Measurements from ENCODE around the gene CST3.

Gene CST3

GRCh38 chr20:23630392-23630849, 7.3 kb downstream of the CST3 start:
- no peak for TF ChIP-seq CTCF (IDR thresholded peaks at IDR 0.05; ENCODE audit: low read depth, low read length, missing control alignments)
- in situ Hi-C loops (cut with HindIII; ENCODE audit: low sequenced_read_pairs) = no loop called here

GRCh38 chr20:23629542-23630391, 8.0 kb downstream of the CST3 start:
- H3K4me3 ChIP-seq (ENCODE audit: low read depth, low read length) = no peak overlapping the region
- in situ Hi-C loops (cut with HindIII; ENCODE audit: low sequenced_read_pairs) = no loop called here
- TF ChIP-seq CTCF (IDR thresholded peaks at IDR 0.05; ENCODE audit: low read depth, low read length, missing control alignments) = no peak
- DNase-seq (ENCODE audit: low read depth) = no peak

More at GRCh38 chr20:23630392-23630849, 7.3 kb downstream of the CST3 start:
- DNase-seq (ENCODE audit: low read depth) = no peak
- H3K4me3 ChIP-seq (ENCODE audit: low read depth, low read length) = no peak overlapping the region

- H3K4me3 ChIP-seq (ENCODE audit: low read depth, low read length) = no peak overlapping the region
- DNase-seq (ENCODE audit: low read depth) = peak; percentile 62
- in situ Hi-C loops (cut with HindIII; ENCODE audit: low sequenced_read_pairs) = no loop called here
- TF ChIP-seq CTCF (IDR thresholded peaks at IDR 0.05; ENCODE audit: low read depth, low read length, missing control alignments) = no peak
Measured at GRCh38 chr20:23629017-23629541, 8.7 kb downstream of the CST3 start.

GRCh38 chr20:23628402-23629016, 9.2 kb downstream of the CST3 start:
- no peak overlapping the region for H3K4me3 ChIP-seq (ENCODE audit: low read depth, low read length)
- in situ Hi-C loops (cut with HindIII; ENCODE audit: low sequenced_read_pairs) = no loop called here
- no peak for TF ChIP-seq CTCF (IDR thresholded peaks at IDR 0.05; ENCODE audit: low read depth, low read length, missing control alignments)
- DNase-seq (ENCODE audit: low read depth) = no peak

- H3K4me3 ChIP-seq (ENCODE audit: low read depth, low read length) = no peak overlapping the region
- peak; percentile 56 for DNase-seq (ENCODE audit: low read depth)
- in situ Hi-C loops (cut with HindIII; ENCODE audit: low sequenced_read_pairs) = no loop called here
- TF ChIP-seq CTCF (IDR thresholded peaks at IDR 0.05; ENCODE audit: low read depth, low read length, missing control alignments) = no peak
Measured at GRCh38 chr20:23627501-23627900, 10.3 kb downstream of the CST3 start.

GRCh38 chr20:23626040-23626620, 11.6 kb downstream of the CST3 start:
- no peak for DNase-seq (ENCODE audit: low read depth)
- in situ Hi-C loops (cut with HindIII; ENCODE audit: low sequenced_read_pairs) = no loop called here
- no peak for TF ChIP-seq CTCF (IDR thresholded peaks at IDR 0.05; ENCODE audit: low read depth, low read length, missing control alignments)
- H3K4me3 ChIP-seq (ENCODE audit: low read depth, low read length) = no peak overlapping the region
